HFF-Myc (cell line): ENCODE data around the gene TNIP1.

ENCODE experiments used
- DNase-seq: peaks from one replicate; pipeline ENCODE4 v3.0.0-alpha.2; 2011; ENCODE audit warnings: low read depth; ENCODE audit errors: extremely low read depth
- H3K4me3 ChIP-seq: replicated peaks from 2 replicates; pipeline ENCODE4 v1.5.1; 2011; ENCODE audit warnings: low read depth, mild to moderate bottlenecking, control low read depth, low read length
- CTCF ChIP-seq: IDR thresholded peaks from 2 replicates; pipeline ENCODE4 v1.5.1; 2012; ENCODE audit warnings: mild to moderate bottlenecking, low read depth, low read length, control low read depth; ENCODE audit errors: missing control alignments

Gene TNIP1

GRCh38 chr5:151005187-151005949 lies 75.5 kb downstream of the TNIP1 start:
- TF ChIP-seq CTCF: no peak
- H3K4me3 ChIP-seq: no peak overlapping the region
- DNase-seq: no peak

DNA sequence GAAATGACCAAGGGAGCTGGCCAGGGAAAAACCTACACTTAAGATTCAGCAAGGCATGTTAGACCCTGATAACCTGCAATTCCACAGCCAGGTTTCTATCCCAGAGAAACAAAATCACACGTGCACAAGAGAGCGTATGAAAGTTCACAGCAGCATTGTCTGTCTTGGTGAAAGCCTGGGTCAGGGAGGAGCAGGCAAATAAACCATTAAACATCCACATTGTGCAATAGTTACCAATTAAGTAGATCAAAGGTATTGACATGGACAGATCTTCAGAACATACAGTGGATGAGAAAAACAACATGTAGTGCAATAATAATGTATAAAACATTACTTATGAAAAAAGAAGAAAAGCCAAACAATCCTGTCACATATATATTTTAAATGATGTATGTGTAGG lies 76.3 kb downstream of the TNIP1 start:
- TF ChIP-seq CTCF: no peak
- no peak for DNase-seq
- H3K4me3 ChIP-seq: no peak overlapping the region

DNA sequence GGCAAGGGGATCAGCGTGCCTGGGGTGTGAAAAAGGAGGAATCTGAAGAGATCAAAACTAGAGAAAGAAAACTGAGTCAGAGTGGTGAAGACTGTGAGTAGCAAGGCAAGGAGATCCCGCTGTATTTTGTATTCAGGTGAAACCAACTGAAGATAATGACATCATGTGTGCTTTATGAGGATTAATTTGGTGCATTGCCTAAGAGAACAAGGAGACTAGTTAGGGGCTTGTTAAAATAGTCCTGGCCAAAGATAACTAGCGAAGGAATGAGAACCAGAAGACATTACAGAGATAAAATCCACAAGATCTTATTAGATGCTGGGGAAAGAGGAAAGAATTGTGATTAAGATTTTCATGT lies 77.4 kb downstream of the TNIP1 start:
- no peak overlapping the region for H3K4me3 ChIP-seq
- DNase-seq: no peak
- TF ChIP-seq CTCF: no peak

DNA sequence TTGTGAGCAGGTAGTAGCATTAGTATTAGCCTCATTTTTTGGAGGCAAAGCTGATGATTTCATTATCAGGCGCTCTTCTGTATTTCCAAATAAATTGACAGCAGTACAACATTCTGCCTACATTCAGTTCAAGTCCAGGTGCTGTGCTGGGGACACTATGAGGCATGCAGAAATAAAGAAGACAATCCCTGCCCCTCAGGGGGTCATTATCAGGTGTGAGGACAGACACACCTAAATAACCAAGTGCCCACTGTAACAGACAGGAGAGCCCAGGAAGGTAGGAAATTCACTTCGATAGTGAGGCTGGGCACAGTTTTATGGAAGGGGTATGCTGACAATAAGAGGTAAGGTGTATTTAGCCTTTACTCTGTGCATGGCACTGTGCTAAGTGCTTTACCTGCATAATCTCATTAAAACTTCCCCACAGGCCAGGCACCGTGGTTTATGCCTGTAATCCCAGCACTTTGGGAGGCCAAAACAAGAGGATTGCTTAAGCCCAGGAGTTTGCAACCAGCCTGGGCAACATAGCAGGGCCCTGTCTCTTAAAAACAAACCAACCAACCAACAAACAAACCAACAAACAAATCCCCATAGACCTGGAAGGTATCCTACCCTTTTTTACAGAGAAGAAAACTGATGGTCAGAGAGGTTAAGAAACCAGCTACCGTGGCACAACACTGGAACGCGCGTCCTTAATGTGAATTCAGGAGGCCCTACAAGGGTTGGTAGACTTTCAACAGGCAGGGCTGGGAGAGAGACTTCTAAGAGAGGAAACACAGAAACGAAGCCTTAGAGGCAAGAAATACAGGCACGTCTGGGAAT lies 77.9 kb downstream of the TNIP1 start:
- TF ChIP-seq CTCF: no peak
- no peak for DNase-seq
- no peak overlapping the region for H3K4me3 ChIP-seq

DNA sequence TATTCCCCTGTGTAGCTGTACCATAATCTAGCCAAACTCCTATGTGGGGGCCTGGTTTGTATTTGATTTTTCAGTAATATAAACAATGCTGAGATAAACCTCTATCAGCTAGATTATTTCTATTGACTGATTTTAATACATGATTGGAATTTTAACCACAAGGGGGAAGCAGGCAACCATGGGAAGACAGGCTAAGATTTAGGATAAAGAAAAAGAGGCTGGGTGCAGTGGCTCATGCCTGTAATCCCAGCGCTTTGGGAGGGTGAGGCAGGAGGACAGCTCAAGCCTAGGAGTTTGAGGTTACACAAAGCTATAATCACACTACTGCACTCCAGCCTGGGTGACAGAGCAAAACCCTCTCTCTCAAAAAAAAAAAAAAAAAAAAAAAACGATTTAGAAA lies 78.6 kb downstream of the TNIP1 start:
- no peak overlapping the region for H3K4me3 ChIP-seq
- DNase-seq: no peak
- TF ChIP-seq CTCF: peak; percentile 20

DNA sequence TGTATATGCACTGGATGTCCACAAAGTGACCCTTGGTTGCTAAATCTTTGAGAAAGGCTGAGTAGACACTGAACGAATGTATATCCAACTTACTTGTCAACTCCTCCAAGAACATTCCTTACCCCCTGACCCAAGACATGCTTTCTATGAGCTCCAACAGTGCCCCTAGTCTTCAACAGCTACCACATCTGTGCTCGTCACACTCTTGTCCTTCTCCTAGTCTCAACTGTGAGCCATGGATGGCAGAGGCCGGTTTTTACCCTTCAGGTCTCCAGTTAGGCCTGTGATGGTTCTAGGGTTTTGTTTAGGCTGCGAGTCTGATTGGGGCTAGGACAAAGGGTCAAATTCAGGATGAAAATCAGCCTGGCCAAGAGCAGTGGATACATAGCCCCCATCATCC lies 79.4 kb downstream of the TNIP1 start:
- DNase-seq: no peak

More for the DNA sequence above, 79.4 kb downstream of the TNIP1 start:
- no peak overlapping the region for H3K4me3 ChIP-seq
- no peak for TF ChIP-seq CTCF
